Aorta (tissue), 5 donors: ENCODE measurements around the gene C8B. TPM values are rescaled to one million over a fixed set of nuclear protein-coding genes. Genes with fewer than 3 reads are reported as not detected.

Source experiments
- ATAC-seq: fragments of 200-7000 bp; cut with Tn5 transposase; one replicate; pipeline ENCODE4 v1.9.1; 2022; ENCODE audit warnings: moderate library complexity; ENCODE audit not compliant: low FRiP score
- DNase-seq, 2 donors: peaks; one replicate each; pipeline ENCODE4 v3.0.0-alpha.2; 2020
- H3K27ac ChIP-seq, 2 donors: one replicate each; pipeline ENCODE4 v1.5.1; 2013; ENCODE audit warnings: low read length in 2 of 2, mild to moderate bottlenecking in 2 of 2, moderate library complexity in 2 of 2, control low read depth in 1 of 2, inconsistent platforms in 1 of 2, low read depth in 1 of 2
- H3K27me3 ChIP-seq, 2 donors: one replicate each; pipeline ENCODE4 v1.6.1; 2013; ENCODE audit warnings: control low read depth in 1 of 2, low read length in 1 of 2, mild to moderate bottlenecking in 1 of 2, moderate library complexity in 1 of 2; ENCODE audit not compliant: insufficient read depth in 2 of 2, control insufficient read depth in 1 of 2
- H3K36me3 ChIP-seq, 2 donors: one replicate each; pipeline ENCODE4 v1.6.1; 2013; ENCODE audit warnings: control low read depth in 1 of 2, low read length in 1 of 2, mild to moderate bottlenecking in 1 of 2; ENCODE audit not compliant: insufficient read depth in 2 of 2, control insufficient read depth in 1 of 2
- H3K4me1 ChIP-seq, 2 donors: one replicate each; pipeline ENCODE4 v1.6.1; 2013; ENCODE audit warnings: low read length in 2 of 2, control low read depth in 1 of 2, mild to moderate bottlenecking in 1 of 2, moderate library complexity in 1 of 2; ENCODE audit not compliant: insufficient read depth in 2 of 2, control insufficient read depth in 1 of 2
- H3K4me3 ChIP-seq, 2 donors: one replicate each; pipeline ENCODE4 v1.5.1; 2013; ENCODE audit warnings: low read length in 2 of 2, control low read depth in 1 of 2, mild to moderate bottlenecking in 1 of 2
- H3K9me3 ChIP-seq: one replicate; pipeline ENCODE4 v1.6.1; 2013; ENCODE audit warnings: mild to moderate bottlenecking, low read length; ENCODE audit not compliant: control insufficient read depth
- WGBS, 2 donors: extraction: QIAGEN DNeasy Blood & Tissue Kit; methylation state at CpG; one replicate each; pipeline ENCODE4 v1.1.7; 2013; 5-methylcytosine and 5-hydroxymethylcytosine counted together
- intact Hi-C, 2 donors: fragments of 100-400 bp; cut with DNase I; formaldehyde crosslinking; loops; one replicate each; pipeline versions ENCODE4 v1.14.2 to v1.15.0; 2022
- polyA plus RNA-seq, 2 donors: library from polyadenylated mRNA; stranded (reverse); fragments of 200-250 nt; gene quantifications; one replicate each; pipeline ENCODE4 v1.2.3, GENCODE V29; 2013
- total RNA-seq, 2 donors: library from RNA; stranded (reverse); fragmentation: NEBNext Ultra II Directional; extraction: Animal tissue kit (Norgen Biotek cat#: 25700); gene quantifications; one replicate each; pipeline ENCODE4 v1.2.1, GENCODE V29; 2021
- donor health status: healthy with polysubstance abuse.
- donor health status: Bipolar disorder and iron deficiency.
- donor health status: DM: no; HTN: no; CAD: no.
- donor health status: DM: no; HTN: no; CAD: no.
- donor health status: DM: yes; HTN: yes; CAD: no.

Gene C8B
- total and polyA plus RNA-seq, 4 donors: not detected

DNA sequence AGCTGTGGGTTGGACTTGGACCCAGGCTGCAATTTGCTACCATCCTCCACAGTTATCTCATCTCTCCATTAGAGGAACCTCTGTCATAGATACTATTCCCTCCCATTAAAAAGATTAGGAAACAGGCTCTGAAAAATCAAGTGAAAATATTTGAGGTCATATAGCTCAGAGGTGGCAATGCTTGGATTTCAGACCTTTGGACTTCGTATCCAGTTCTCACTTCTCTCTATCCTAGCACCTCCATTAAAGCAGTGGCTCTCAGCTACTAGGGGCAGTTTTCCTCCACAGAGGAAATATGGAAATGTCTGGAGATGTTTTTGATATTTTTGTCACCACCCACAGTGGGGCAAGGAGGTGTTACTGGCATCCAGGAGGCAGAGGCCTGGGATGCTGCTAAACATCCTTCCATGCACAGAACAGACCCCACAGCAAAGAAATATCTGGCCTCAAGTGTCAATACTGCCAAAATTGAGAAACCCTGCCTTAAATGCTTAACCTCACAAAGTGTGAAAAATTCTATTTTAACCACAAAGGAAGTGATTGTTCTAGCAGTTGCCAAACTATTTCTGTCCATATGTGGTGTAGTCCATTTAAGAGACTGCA, 57.1 kb downstream of the C8B start:
- intact Hi-C loops: no loop called here
- DNase-seq: no peak
- H3K4me1 ChIP-seq: no peaks in the 10 kb centered on the region
- H3K27me3 ChIP-seq: no peaks in the 10 kb centered on the region
- no peak overlapping the region for H3K27ac ChIP-seq
- ATAC-seq: no peak
- no peaks in the 10 kb centered on the region for H3K36me3 ChIP-seq
- H3K9me3 ChIP-seq: no peaks in the 10 kb centered on the region
- WGBS, 2 donors: 88 to 95% methylated on average over 1 of the region's 1 CpG
- no peak overlapping the region for H3K4me3 ChIP-seq

DNA sequence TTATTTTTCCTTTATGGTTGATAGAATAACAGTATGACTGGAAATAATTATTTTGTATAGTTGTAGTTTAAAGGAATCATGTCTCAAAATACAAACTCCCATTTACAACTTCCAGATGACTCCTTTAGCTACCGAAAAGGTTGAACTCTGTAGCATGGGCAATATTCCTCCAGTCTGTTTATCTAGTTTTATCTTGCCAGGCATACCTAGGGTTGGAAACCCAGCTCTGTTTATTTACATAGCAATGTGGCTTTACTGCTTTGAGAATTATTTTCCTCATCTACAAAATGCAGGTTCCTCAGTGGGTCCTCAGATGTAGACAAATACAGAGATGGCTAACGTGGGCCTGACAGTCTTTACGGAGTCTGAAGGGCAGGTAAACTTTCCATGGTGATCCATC, 60.1 kb downstream of the C8B start:
- no peak for ATAC-seq
- WGBS, 2 donors: 72 to 78% methylated on average over 3 of the region's 3 CpGs
- no peaks in the 10 kb centered on the region for H3K27me3 ChIP-seq
- no peak overlapping the region for H3K27ac ChIP-seq
- no peak overlapping the region for H3K4me3 ChIP-seq
- no peak for DNase-seq
- no peaks in the 10 kb centered on the region for H3K9me3 ChIP-seq
- intact Hi-C loops: no loop called here
- H3K4me1 ChIP-seq: no peaks in the 10 kb centered on the region
- no peaks in the 10 kb centered on the region for H3K36me3 ChIP-seq

DNA sequence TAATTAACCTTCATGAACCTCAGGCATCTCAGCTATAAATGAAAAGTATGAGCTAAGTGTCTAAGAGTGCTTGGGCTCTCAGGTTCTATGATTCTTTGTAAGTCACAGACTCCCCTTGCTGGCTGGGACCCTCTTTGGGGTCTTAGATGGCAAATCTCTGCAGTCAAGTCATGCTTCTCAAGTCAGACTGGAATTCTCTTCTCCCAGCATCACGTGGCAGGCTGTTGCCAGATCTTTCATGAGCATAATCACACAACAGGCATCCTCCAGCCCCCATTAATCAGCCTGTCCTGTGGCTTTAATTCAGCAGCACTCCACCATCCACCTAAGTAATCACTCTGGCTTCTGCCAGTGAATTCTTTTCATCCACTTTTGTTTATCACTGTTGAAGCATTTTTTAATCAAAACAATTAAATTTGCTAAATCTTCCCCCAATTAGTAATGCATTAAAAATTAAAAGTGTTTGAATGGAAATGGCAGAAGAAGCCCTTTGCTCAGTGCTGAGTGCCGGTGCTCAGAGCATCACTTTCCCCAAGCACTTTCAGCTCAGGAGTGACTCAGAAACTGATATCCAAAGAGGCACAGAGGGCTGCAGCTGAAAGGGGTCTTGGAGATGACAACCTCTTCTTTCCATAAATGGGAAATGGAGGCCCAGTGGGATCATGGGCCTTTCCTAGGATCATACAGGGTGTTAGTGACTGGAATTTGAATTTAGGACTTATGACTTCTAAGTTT, 61.0 kb downstream of the C8B start:
- H3K27me3 ChIP-seq: no peaks in the 10 kb centered on the region
- no peak overlapping the region for H3K4me3 ChIP-seq
- H3K27ac ChIP-seq: no peak overlapping the region
- ATAC-seq (no peak), DNase-seq (no peak)
- H3K4me1 ChIP-seq: no peaks in the 10 kb centered on the region
- intact Hi-C loops: no loop called here
- WGBS, 2 donors: 52 to 61% methylated on average over 2 of the region's 2 CpGs
- no peaks in the 10 kb centered on the region for H3K36me3 ChIP-seq
- H3K9me3 ChIP-seq: no peaks in the 10 kb centered on the region

DNA sequence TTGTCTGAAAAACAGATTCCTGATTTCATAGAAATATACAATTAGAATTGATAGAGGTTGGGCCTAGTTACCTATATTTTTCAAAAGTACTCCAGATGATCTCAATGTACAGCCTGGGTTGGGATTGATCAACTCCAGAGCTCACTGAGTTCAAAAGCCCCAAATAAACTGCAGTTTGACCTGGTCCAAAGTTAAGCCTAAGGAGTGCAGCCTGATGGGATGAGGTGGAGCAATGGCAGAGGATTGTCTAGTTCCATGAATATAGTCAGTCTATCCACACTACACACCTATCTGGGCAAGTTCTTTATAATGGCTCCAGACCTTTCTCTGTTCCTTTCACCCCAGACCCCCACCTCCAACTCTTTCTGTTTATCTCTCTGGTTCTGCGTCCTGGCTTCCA, 62.0 kb downstream of the C8B start:
- ATAC-seq: no peak
- no peak for DNase-seq
- H3K4me3 ChIP-seq: no peak overlapping the region
- 88 to 90% methylated on average over 1 of the region's 1 CpG for WGBS, 2 donors
- H3K36me3 ChIP-seq: no peaks in the 10 kb centered on the region
- intact Hi-C loops: no loop called here
- H3K4me1 ChIP-seq: no peaks in the 10 kb centered on the region
- H3K27ac ChIP-seq: no peak overlapping the region
- no peaks in the 10 kb centered on the region for H3K9me3 ChIP-seq
- H3K27me3 ChIP-seq: no peaks in the 10 kb centered on the region

DNA sequence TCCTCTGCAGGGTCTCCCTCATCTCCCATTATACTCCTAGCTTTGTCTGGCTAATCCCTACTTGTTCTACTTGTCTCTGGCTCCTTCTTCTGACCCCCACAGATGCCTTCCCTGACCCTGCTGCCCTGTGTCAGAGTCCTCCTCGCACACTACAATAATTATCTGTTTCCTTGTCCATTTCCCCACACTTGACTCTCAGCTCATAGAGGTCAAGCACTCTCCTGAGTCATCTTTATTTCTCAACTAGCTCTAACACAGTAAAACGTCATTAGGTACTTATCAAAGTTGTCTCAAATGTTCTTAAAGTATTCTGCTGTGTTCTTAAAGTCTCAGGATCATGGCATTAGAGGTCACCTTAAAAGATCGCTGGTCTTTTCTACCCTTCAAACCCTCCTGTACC, 64.1 kb downstream of the C8B start:
- Histone ChIP-seq H3K9me3 (peaks cover 1% of the 10 kb centered on the region), H3K27ac (no peak overlapping the region), H3K4me3 (no peak overlapping the region), H3K27me3 (no peaks in the 10 kb centered on the region), H3K4me1 (no peaks in the 10 kb centered on the region), H3K36me3 (no peaks in the 10 kb centered on the region)
- ATAC-seq: no peak
- intact Hi-C loops: no loop called here
- no peak for DNase-seq
- WGBS, 2 donors: 48 to 52% methylated on average over 3 of the region's 3 CpGs

DNA sequence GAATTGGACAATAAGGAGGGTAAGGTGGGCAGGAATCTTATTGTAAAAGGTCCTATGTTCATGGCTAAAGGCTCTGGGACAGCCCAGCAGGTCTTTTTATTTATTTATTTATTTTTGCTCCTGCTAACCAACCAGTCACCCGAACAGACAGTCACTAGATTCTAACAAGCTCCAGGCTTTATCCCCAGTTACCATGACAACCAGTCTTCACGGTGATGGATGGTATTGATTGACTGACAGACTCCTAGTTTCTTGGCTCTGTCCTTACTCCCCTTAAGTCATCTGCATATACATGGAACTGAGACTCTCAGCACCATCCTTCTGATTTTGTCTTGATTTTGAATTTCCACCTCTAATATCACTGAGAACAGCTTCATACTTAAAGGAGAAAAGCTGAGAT, 66.9 kb downstream of the C8B start:
- WGBS, 2 donors: 50 to 59% methylated on average over 2 of the region's 2 CpGs
- no peak overlapping the region for H3K4me3 ChIP-seq
- H3K4me1 ChIP-seq: no peaks in the 10 kb centered on the region
- H3K9me3 ChIP-seq: peaks cover 1% of the 10 kb centered on the region
- intact Hi-C loops: no loop called here
- no peaks in the 10 kb centered on the region for H3K27me3 ChIP-seq
- DNase-seq: no peak
- no peak for ATAC-seq
- H3K36me3 ChIP-seq: no peaks in the 10 kb centered on the region
- no peak overlapping the region for H3K27ac ChIP-seq

DNA sequence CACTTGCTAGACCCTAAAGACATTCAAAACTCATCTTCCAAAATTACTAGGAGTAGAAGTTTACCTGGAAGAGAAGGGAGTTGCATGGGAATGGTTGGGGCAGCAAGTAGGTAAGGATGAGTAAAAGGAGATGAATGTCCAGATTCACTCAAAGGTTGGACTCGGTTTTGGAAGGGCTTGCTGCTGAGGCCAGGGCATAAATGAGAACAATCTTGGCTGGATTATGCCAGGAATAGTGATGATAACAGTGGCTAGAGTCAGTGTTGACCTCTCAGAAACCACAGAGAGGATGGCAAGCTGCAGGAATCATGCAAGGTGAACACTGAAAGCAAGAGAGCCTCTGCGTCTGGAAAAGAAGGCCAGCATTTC, 67.8 kb downstream of the C8B start:
- H3K27ac ChIP-seq: no peak overlapping the region
- no peaks in the 10 kb centered on the region for H3K27me3 ChIP-seq
- peaks cover 1% of the 10 kb centered on the region for H3K9me3 ChIP-seq
- DNase-seq (no peak), ATAC-seq (no peak)
- H3K4me1 ChIP-seq: no peaks in the 10 kb centered on the region
- WGBS, 2 donors: 72 to 73% methylated on average over 2 of the region's 2 CpGs
- no peak overlapping the region for H3K4me3 ChIP-seq
- intact Hi-C loops: no loop called here
- H3K36me3 ChIP-seq: no peaks in the 10 kb centered on the region

DNA sequence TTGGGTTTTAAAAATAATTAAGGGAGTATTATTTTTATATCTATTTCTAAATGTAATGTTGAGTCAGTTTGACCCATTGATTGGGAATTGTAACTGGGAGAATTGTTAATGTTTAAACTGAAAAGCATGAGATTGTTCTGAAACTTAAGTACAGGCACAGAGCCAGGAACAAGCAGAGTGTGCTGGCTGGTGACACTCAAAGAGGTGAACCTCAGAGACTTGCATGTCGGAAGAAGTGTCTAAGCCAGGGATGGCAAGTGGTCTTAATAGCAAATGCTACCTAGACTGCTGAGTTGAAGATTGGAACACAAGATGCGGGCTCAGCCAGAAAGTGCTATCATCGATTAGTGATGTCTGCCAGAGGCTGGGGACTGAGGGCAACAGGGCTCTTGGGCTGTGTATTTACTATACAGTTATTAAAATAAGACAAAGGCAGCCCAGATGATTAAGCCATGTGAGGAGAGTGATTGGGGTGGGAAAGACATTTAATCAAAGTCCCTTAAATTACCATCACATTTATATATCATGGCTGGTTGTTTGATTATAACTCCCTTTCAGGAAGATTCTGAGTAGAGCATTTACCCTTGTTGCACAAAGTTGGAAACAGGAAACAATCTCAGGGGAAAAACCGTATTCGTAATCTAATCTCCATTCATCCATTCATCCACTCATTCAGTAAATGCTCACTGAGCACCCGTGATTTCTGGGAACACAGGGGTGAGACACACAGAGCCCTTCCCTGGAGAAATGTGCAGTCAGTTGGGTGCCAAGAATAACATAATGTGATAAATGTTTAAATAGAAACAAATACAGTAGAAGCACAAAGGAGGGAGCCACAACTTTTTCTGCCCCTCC, 68.4 kb downstream of the C8B start:
- H3K4me1 ChIP-seq: no peaks in the 10 kb centered on the region
- peaks cover 1% of the 10 kb centered on the region for H3K9me3 ChIP-seq
- H3K27ac ChIP-seq: no peak overlapping the region
- 51 to 55% methylated on average over 6 of the region's 6 CpGs for WGBS, 2 donors
- no peaks in the 10 kb centered on the region for H3K27me3 ChIP-seq
- intact Hi-C loops: no loop called here
- no peaks in the 10 kb centered on the region for H3K36me3 ChIP-seq
- no peak for ATAC-seq
- no peak for DNase-seq
- H3K4me3 ChIP-seq: no peak overlapping the region

DNA sequence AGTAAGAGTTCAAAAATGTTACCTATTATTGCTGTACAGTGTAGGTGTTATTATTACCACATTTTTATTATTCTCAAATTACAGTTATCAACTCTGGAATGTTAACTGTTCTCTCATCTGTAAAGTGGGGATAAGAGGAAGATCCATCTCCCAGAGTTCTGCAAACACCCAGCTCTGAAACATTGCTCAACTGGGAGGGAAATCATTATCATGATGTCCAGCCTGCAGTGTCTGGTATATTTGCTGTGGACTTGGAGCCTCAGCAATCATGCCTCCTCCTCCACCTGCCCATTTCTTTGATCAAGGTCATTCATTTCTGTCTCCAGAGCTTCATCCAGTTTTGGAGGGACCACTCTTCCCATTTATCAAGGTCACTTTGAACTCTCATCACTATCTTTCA, 71.8 kb downstream of the C8B start:
- Histone ChIP-seq H3K9me3 (peaks cover 1% of the 10 kb centered on the region), H3K4me3 (no peak overlapping the region)
- intact Hi-C loops: no loop called here

More for the DNA sequence above, 71.8 kb downstream of the C8B start:
- Histone ChIP-seq H3K4me1 (no peaks in the 10 kb centered on the region), H3K36me3 (no peaks in the 10 kb centered on the region), H3K27ac (no peak overlapping the region), H3K27me3 (no peaks in the 10 kb centered on the region)
- ATAC-seq: no peak
- no peak for DNase-seq
